ENCODE results near the gene ZKSCAN4. TPM values are rescaled to one million over a fixed set of nuclear protein-coding genes. Genes with fewer than 3 reads are reported as not detected.

Gene ZKSCAN4
- total and polyA plus RNA-seq, 7 donors: 0.83 to 2.2 (median 1.7) TPM

DNA sequence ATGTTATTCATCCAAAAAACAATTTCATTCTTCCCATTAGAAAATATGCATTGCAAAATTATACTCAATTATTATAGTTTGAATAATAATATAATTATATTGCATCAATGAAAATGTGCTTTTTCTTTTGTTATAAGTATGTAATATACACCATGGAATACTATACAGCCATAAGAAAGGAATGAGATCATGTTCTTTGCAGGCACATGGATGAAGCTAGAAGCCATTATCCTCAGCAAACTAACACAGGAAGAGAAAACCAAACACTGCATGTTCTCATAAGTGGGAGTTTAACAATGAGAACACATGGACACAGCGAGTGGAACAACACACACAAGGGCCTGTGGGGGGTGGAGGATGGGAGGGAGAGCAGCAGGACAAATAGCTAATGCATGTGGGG lies 5.0 kb upstream of the ZKSCAN4 start:
- peaks cover 3% of the 10 kb centered on the region for H3K4me1 ChIP-seq
- no peak for DNase-seq
- H3K36me3 ChIP-seq (ENCODE audit: insufficient read depth in 1 of 2, low read depth in 1 of 2): no peaks in the 10 kb centered on the region
- H3K4me3 ChIP-seq: no peak overlapping the region
- H3K27me3 ChIP-seq (ENCODE audit: insufficient read depth in 3 of 3, low read length in 2 of 3): no peaks in the 10 kb centered on the region
- peaks cover 14% of the 10 kb centered on the region for H3K9me3 ChIP-seq
- ATAC-seq: no peak
- TF ChIP-seq, protein P1, sequence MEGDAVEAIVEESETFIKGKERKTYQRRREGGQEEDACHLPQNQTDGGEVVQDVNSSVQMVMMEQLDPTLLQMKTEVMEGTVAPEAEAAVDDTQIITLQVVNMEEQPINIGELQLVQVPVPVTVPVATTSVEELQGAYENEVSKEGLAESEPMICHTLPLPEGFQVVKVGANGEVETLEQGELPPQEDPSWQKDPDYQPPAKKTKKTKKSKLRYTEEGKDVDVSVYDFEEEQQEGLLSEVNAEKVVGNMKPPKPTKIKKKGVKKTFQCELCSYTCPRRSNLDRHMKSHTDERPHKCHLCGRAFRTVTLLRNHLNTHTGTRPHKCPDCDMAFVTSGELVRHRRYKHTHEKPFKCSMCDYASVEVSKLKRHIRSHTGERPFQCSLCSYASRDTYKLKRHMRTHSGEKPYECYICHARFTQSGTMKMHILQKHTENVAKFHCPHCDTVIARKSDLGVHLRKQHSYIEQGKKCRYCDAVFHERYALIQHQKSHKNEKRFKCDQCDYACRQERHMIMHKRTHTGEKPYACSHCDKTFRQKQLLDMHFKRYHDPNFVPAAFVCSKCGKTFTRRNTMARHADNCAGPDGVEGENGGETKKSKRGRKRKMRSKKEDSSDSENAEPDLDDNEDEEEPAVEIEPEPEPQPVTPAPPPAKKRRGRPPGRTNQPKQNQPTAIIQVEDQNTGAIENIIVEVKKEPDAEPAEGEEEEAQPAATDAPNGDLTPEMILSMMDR (IDR thresholded peaks at IDR 0.05): no peak
- intact Hi-C loops (cut with DNase I): no loop called here
- H3K27ac ChIP-seq: no peak overlapping the region
- WGBS, 3 donors: 0% methylated on average over 1 of the region's 1 CpG

DNA sequence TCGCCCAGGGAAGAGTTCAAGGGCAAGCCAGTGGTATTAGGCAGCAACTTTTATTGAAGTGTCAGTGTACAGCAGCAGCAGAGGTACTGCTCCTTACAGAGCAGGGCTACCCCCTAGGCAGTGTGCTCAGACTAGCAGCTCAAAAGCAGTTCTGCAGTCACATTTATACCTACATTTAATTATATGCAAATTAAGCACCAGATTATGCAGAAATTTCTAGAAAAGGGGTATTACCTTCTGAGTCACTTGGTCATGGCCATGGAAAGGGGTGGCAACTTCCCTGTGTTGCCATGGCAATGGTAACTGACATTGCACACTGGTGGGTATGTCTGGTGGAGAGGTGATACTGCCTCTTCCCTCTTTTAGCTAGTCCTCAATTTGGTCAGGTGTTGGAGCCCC lies 2.1 kb upstream of the ZKSCAN4 start:
- Histone ChIP-seq H3K27me3 (ENCODE audit: insufficient read depth in 3 of 3, low read length in 2 of 3) (no peaks in the 10 kb centered on the region), H3K9me3 (no peaks in the 10 kb centered on the region), H3K4me3 (no peak overlapping the region), H3K4me1 (peaks cover 7% of the 10 kb centered on the region), H3K36me3 (ENCODE audit: insufficient read depth in 1 of 2, low read depth in 1 of 2) (peaks cover 0 to 7% of the 10 kb centered on the region in 2 donors), H3K27ac (no peak overlapping the region)
- DNase-seq: no peak
- WGBS, 3 donors: 68 to 84% (median 77%) methylated on average over 1 of the region's 1 CpG
- intact Hi-C loops (cut with DNase I): loop anchor here (5.0 kb wide), 3 partner anchors 37 to 117 kb away; no protein-coding TSS in a partner anchor
- TF ChIP-seq, protein P1 (IDR thresholded peaks at IDR 0.05): no peak
- ATAC-seq: no peak

DNA sequence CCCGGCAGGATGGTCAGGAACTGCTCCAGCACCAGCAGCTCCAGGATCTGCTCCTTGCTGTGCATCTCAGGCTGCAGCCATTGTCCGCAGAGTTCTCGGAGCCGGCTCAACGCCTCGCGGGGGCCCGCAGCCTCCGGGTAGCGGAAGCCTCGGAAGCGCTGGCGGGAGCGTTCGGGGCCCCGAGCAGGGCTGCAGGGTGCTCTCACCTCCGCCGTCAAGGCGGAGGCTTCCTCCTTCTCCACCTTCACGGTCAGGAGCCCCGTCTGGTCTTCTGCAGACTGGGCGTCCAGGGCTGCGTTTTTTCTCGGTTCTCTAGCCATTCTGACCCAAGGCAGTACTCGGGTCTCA lies 434 bp downstream of the ZKSCAN4 start:
- DNase-seq: no peak
- Histone ChIP-seq H3K27ac (peak overlapping the region; percentile 61), H3K4me1 (peaks cover 7% of the 10 kb centered on the region), H3K27me3 (ENCODE audit: insufficient read depth in 3 of 3, low read length in 2 of 3) (no peaks in the 10 kb centered on the region), H3K9me3 (no peaks in the 10 kb centered on the region), H3K4me3 (peak overlapping the region; percentile 80), H3K36me3 (ENCODE audit: insufficient read depth in 1 of 2, low read depth in 1 of 2) (peaks cover 3 to 32% of the 10 kb centered on the region in 2 donors)
- ATAC-seq: peak; percentile 19 to 63 (median 30)
- TF ChIP-seq, protein P1 (IDR thresholded peaks at IDR 0.05): no peak
- 0 to 1% (median 1%) methylated on average over 20 to 25 of the region's 25 CpGs for WGBS, 3 donors
- intact Hi-C loops (cut with DNase I): loop anchor here (1.0 to 5.0 kb wide), 6 partner anchors 15 to 115 kb away; partner anchors contain the start of gene ZSCAN26 (in 1 of the 2)

DNA sequence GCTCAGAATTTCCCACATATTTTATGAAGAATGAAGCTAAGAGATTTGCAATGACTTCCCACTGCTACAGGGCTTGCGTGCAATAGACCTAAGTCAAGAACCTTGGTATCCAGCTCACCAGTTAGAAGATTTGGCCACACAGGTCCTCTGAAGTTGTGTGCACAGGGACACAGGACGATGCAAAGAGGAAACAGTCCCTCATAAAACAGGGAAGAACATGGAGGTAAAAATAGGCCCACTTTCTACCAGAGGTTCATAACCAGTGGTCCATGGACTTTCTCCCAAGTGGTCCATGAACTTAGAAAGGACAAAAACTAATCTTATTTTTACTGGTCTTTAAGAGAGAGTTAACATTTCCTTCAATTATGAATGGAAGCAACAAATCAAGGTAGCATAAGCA lies 1.3 kb downstream of the ZKSCAN4 start:
- H3K9me3 ChIP-seq: no peaks in the 10 kb centered on the region
- intact Hi-C loops (cut with DNase I): loop anchor here (2.0 to 5.0 kb wide), 4 partner anchors 24 to 113 kb away; no protein-coding TSS in a partner anchor
- H3K4me1 ChIP-seq: peaks cover 7% of the 10 kb centered on the region
- TF ChIP-seq, protein P1 (IDR thresholded peaks at IDR 0.05): no peak
- no peak for DNase-seq
- H3K4me3 ChIP-seq: peak overlapping the region; percentile 80
- WGBS, 3 donors: 73 to 83% (median 74%) methylated on average over 2 of the region's 2 CpGs
- no peaks in the 10 kb centered on the region for H3K27me3 ChIP-seq (ENCODE audit: insufficient read depth in 3 of 3, low read length in 2 of 3)
- H3K27ac ChIP-seq: no peak overlapping the region
- peaks cover 8 to 40% of the 10 kb centered on the region in 2 donors for H3K36me3 ChIP-seq (ENCODE audit: insufficient read depth in 1 of 2, low read depth in 1 of 2)
- ATAC-seq: no peak

DNA sequence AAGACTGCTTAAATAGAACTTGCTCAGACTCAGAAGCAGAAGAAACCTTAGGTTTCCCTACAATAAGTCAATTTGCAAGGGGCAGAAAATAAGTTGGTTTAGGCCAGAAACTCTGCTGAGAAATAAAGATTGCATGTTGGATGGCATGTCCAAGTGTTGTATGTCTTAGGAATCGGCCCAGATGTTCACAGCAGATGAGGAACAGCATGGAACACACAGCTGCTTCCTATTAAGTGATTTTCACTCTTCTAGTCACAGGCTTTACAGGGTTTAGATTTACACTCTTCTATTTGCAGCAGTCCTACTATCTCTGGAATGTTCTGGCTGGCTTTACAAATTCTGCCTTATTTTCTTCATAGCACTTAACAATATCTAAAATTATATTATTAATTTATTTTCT lies 3.2 kb downstream of the ZKSCAN4 start:
- DNase-seq: no peak
- Histone ChIP-seq H3K4me3 (no peak overlapping the region), H3K36me3 (ENCODE audit: insufficient read depth in 1 of 2, low read depth in 1 of 2) (peaks cover 8 to 59% of the 10 kb centered on the region in 2 donors), H3K9me3 (no peaks in the 10 kb centered on the region), H3K4me1 (peaks cover 7% of the 10 kb centered on the region), H3K27me3 (ENCODE audit: insufficient read depth in 3 of 3, low read length in 2 of 3) (no peaks in the 10 kb centered on the region), H3K27ac (no peak overlapping the region)
- TF ChIP-seq, protein P1 (IDR thresholded peaks at IDR 0.05): no peak
- 21 to 52% (median 26%) methylated on average over 1 of the region's 1 CpG for WGBS, 3 donors
- no peak for ATAC-seq
- intact Hi-C loops (cut with DNase I): no loop called here

All from psoas muscle (tissue), 8 donors.